ENCODE data around the gene ICOSLG.
"Not testable (repeated sequence)": the region's sequence is repeated elsewhere in the genome, so short reads cannot be mapped to it uniquely, and the experiment has no call there.

ICOSLG gene

GRCh38 chr21:44218461-44218860 lies 22.3 kb downstream of the ICOSLG start:
- not testable (repeated sequence) for DNase-seq

GRCh38 chr21:44211978-44212377 lies 28.8 kb downstream of the ICOSLG start:
- DNase-seq, result not testable (repeated sequence)

DNA sequence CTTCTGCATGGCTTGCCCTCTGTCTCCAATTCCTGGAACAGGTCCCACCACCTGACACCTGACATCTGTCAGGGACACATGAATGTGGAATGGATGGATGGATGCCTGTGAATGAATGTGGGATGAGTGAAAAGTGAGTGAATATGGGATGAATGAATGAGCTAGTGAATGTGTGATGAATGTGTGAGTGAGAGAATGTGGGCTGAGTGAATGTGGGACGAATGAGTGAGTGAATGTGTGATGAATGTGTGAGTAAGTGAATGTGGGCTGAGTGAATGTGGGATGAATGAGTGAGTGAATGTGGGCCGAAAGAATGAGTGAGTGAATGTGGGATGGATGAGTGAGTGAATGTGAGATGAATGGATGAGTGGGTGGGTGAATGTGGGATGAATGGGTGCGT lies 29.2 kb downstream of the ICOSLG start:
- DNase-seq, result not testable (repeated sequence)

GRCh38 chr21:44207860-44208646 lies 32.7 kb downstream of the ICOSLG start:
- not testable (repeated sequence) for DNase-seq

DNA sequence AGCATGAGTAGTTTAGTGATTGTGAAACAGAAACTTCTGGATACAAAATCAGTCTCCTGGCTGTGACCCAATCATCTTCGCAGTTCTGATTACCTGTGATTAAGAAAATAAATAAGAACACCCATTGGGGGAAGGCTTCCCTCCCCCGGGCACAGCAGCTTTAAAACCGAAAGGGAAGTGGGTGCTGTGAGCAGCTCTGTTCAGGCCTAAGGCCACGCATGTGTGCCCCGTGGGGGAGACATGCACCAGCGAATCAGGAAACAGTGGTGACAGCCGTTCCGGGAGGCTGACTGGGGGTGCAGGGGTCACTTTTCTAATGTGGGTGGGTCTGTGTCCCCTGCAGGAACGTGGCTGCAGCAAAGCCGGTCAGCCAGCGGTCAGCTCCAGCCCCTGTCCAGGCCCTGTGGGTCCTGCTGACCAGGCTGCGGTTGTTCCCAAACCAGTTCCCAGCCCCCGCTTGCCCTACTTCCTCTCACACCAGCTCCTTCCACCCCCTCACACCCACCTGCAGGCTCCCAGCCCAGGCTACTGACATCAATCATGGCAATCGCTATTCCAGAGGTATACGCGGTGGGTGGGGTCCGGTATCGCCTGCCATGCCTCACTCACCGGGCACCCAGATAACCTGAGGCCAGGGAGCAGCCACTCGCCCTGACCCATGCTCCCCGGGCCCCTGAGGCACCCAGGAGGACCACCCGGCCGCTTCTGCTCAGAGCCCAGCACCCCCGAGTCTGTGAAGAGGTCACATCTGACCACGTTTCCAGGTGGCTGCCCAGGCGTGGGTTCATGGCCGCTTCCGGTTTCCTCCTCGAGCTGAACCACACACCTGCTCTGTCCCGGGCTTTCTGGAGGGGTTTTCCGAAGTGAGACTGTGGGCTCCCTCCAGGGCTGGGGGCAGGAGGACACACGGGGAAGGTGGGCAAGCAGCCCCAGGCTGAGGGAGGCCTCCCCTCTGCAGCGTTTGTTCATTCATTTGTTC lies 33.8 kb downstream of the ICOSLG start:
- DNase-seq, result not testable (repeated sequence)

GRCh38 chr21:44206187-44206586 lies 34.6 kb downstream of the ICOSLG start:
- DNase-seq, result not testable (repeated sequence)

DNA sequence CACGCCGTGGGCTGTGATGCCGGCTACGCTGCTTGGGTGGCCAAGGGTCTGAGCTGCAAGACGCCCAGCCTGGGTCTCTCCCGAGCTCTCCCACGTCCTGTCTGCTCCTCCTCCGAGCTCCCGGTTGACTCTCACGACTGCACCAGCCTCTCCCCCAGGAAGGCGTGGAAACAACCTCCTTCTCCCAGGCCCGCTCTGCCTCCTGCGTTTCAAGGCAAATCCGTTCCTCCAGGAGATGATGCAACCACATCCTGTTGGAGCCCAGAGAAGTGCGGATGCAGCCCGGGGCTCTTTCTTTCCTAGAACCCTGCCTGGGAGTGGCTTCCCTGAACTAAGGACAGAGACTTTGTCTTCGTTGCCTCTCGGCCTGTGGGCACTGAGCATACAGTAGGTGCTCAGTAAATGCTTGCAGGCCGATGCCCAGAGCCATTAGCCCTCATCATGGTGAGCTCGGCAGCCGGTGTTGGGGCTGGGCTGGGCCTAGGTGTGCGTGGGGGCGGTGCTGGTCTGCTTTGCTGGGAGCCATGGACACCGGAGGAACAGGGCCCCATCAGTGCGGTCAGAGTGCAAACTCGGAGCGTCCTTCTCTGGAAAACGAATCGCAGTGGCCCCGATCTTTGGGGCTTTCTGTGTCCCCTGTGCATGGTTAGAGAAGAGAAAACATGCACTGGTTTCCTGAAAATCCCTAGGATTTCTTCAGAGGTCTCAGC lies 38.0 kb downstream of the ICOSLG start:
- DNase-seq, result not testable (repeated sequence)

DNA sequence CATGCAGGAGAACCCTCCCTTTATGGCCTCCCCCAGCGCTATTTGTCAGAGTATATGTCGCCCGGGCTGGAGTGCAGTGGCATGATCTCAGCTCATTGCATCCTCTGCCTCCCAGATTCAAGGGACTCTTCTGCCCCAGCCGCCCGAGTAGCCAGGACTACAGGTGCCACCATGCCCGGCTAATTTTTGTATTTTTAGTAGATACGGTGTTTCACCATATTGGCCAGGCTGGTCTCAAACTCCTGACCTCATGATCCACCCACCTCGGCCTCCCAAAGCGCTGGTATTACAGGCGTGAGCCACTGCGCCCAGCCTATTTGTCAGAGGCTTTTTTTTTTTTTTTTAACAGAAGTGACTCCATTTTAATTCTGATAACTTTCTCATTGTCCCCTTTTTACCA lies 40.7 kb downstream of the ICOSLG start:
- not testable (repeated sequence) for DNase-seq

DNA sequence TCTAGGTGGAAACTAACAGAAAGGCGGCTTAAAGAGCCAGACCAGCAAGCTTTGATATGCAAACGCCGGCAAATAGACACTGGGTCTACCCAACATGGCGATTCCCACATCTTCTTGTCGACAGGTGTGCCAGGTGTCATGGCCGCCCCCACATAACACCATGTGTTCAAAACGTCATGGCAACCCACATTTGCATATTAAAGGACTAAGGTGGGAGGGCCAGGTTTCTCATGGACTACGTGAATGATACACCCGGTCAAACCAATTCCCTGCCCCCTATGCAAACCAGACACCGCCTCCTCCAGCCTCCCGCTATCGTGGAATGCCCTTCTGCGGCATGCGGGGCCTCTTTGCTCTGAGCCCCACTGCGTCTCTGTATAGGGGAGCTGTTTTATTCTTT lies 41.3 kb downstream of the ICOSLG start:
- DNase-seq, result no peak

GRCh38 chr21:44197156-44197516 lies 43.6 kb downstream of the ICOSLG start:
- DNase-seq, result not testable (repeated sequence)

DNA sequence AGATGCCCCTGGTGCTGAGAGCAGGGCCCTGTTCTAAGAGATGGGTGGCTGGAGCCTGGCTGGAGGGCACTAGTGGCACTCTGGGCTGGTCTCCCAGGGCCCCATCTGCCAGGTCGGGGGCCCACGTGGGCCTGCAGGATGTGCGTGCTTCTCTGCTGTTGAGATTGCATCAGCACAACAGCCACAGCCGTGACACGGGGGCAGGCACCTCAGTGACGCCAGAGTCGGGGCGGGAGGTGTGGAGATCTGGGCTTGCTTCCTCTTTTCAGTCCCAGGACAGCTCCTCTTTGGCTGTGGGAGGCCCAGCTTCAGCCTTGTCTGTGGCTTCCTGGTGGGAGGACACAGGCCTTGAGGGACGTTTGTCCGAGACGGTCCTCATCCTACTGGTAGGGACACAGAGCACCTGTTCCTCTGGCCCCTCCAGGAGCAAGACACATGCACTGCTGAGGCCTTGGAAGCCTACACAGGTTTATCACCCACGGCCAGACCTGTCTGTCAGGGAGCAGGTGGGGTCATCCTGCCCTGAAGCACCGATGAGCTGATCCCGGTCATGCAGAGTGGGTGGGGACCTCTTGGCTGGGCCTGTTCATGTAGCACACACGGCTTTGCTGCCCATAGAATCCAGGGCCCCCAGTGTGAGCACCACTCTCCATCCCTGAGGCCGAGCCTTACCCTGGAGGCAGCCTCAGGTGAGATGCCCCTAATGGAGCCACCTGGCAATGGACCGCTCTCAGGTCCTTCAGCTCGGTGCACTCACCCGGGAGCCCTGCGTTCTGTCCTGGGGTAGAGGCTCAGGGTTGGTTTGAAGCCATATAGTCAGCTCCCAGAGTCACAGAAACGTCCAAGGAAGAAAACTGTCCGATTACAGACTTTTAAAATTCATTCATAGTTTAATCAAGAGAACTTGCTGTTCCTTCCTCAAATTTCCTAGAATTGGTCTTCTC lies 44.3 kb downstream of the ICOSLG start:
- not testable (repeated sequence) for DNase-seq

DNA sequence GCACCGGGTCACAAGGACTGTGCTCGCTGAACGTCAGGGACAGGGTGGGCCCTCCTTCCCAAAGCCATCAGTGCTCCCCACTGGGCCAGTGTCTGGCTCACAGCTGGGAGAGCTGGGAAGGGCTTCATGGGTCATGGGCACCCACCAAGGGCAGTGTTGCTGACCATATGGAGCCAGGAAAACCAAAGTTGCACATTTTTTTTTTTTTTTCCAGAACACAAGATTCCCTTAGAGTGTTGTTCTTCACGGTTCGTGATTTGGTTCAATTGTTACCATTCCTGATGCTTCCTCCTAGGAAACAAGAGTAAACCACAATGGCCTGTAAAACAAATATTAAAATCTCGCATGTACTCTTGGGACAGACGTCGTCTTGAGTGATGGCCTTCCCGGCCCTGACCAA lies 45.9 kb downstream of the ICOSLG start:
- not testable (repeated sequence) for DNase-seq

DNA sequence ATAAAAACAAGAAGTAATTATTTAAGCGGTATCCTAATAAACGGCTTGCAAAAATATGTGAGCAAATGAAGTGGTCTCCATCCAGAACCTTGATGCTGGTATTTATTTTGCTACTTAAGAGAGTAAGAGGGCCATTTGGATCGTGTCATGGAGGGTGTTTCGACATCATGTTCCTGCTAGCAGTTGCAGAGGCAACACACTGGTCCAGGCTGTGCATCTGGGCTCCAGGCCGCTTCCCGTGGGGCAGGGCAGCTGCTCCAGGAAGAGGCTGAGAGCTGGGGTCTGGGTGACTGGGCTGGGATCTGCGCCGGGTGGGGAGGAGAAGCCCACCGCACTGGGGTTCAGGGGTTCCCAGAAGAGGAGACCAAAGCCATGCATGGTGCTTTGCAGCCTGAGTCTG lies 46.3 kb downstream of the ICOSLG start:
- not testable (repeated sequence) for DNase-seq

DNA sequence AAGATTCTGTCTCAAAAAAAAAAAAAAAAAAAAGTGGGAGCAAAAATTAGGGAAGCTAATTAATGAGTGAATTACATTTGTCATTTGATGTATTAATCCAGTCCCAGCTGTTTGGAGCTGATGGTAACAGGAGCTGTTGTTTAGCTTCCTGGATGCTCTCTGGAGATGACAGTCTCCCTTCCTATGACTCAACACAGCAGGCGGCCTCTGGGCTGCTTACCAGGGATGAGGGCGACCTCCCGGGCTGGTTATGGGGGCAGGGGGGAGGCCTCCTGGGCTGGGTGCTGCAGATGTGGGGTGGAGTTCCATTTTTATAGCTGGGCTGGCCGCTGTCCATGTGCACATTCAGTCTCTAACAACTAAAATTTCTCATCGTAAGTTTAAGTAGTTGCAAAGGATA lies 47.6 kb downstream of the ICOSLG start:
- DNase-seq, result not testable (repeated sequence)

- DNase-seq, result not testable (repeated sequence)
Measured at GRCh38 chr21:44190349-44191271, 50.1 kb downstream of the ICOSLG start.

GRCh38 chr21:44184862-44185261 lies 55.9 kb downstream of the ICOSLG start:
- not testable (repeated sequence) for DNase-seq

GRCh38 chr21:44182202-44182601 lies 58.5 kb downstream of the ICOSLG start:
- DNase-seq, result not testable (repeated sequence)

- DNase-seq, result not testable (repeated sequence)
Measured at GRCh38 chr21:44181506-44181905, 59.2 kb downstream of the ICOSLG start.

- DNase-seq, result not testable (repeated sequence)
Measured at GRCh38 chr21:44176127-44176526, 64.6 kb downstream of the ICOSLG start.

DNA sequence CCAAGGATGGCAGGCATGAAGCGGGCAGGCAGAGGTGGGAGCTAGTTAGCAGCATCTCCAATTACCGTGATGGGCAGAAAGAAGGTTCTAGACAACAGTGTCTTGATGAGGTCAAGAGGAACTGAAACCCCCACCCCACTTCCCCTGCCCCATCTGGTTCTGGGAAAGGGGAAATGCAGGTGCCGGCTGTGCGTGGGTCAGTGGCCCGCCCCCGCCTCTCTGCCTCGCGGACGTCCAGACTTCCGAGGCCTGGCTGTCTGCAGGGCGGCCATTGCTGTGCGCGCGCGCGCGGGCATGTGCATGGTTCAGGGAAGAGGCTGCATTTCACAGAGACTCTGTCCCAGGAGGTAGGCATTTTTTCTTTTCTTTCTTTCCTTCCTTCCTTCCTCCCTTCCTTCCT lies 65.6 kb downstream of the ICOSLG start:
- not testable (repeated sequence) for DNase-seq

Data from NCI-H524 treated with DMSO at 0.1 percent for 48 hours (cell line).